ENCODE results near the gene DDAH1. TPM values are rescaled to one million over a fixed set of nuclear protein-coding genes. Genes with fewer than 3 reads are reported as not detected.

The DDAH1 gene
- total and polyA plus RNA-seq, 2 of the 4 experiments (the other 2 are of a cell fraction), result 78.0 to 94.5 TPM

DNA sequence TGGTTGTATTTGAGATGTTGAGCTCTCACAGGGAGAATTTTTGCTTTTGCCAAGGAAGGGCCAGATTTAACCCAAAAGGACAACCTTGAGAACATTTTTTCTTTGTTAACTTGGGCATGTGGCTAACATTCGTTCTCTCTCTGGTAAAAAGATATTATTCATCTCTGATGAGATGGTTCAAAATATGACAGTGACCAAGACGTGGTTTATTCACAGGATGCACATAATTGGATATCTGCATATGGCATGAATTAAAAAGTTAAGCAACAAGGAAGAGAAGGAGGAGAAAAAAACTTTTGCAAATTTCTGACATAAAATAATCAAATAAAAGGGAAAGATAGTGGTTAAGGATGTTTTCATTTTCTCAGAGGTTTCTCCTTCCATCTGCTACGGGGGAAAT, 145.5 kb downstream of the DDAH1 start:
- TF ChIP-seq CHD1 (IDR thresholded peaks at IDR 0.05; ENCODE audit: low read depth, low read length), result no peak
- intact Hi-C loops (cut with micrococcal nuclease), result no loop called here

More for the DNA sequence above, 145.5 kb downstream of the DDAH1 start:
- H4K8ac ChIP-seq (ENCODE audit: low read depth in 2 of 2, low read length in 2 of 2), result peak overlapping the region; percentile 24 to 97; a peak in 3 of 4 replicates
- DNase-seq, result no peak
- dilution Hi-C loops (cut with HindIII; ENCODE audit: low sequenced_read_pairs, unreplicated experiment), result no loop called here
- ATAC-seq (ENCODE audit: low read depth), result no peak
- peak overlapping the region; percentile 48; the same call in 1 of the 2 replicates for H3K23ac ChIP-seq (ENCODE audit: low read depth, low read length)
- peak overlapping the region; percentile 98 for H2BK5ac ChIP-seq (ENCODE audit: low read depth, low read length, poor library complexity, severe bottlenecking)
- H4K5ac ChIP-seq (ENCODE audit: low read depth, low read length), result peak overlapping the region; percentile 99; the same call in 1 of the 2 replicates
- no peak overlapping the region for H2AFZ ChIP-seq (replicated peaks; ENCODE audit: low read length, poor library complexity)
- peaks cover 8% of the 10 kb centered on the region; the same call in 1 of the 2 replicates for H3K36me3 ChIP-seq (ENCODE audit: control insufficient read depth, insufficient read depth, low read length)
- in situ Hi-C loops (cut with MboI; ENCODE audit: low sequenced_read_pairs), result no loop called here
- H3K9me1 ChIP-seq (ENCODE audit: insufficient read depth, low read length), result peaks cover 26% of the 10 kb centered on the region
- WGBS, 2 experiments (ENCODE audit: extremely low coverage in 2 of 2, insufficient read length in 1 of 2), result 80% methylated on average over 1 of the region's 3 CpGs; no CpG with 5 or more reads in 1 of the 2 experiments
- H2BK15ac ChIP-seq (ENCODE audit: low read depth, low read length), result peak overlapping the region; percentile 92; the same call in 1 of the 3 replicates
- H3K27me3 ChIP-seq (ENCODE audit: control insufficient read depth, insufficient read depth, low read length), result no peaks in the 10 kb centered on the region
- peak overlapping the region; percentile 46 for H3K56ac ChIP-seq (ENCODE audit: extremely low read depth, insufficient read depth, low read length)
- H3K4me1 ChIP-seq (ENCODE audit: control insufficient read depth, insufficient read depth, low read length), result peaks cover 27% of the 10 kb centered on the region
- no peaks in the 10 kb centered on the region for H4K20me1 ChIP-seq (ENCODE audit: insufficient read depth, low read length)
- H4K91ac ChIP-seq (ENCODE audit: insufficient read depth, low read depth, low read length), result peak overlapping the region; percentile 88; the same call in 1 of the 2 replicates
- no peak overlapping the region for H3K9ac ChIP-seq (ENCODE audit: low read depth, low read length)
- peak overlapping the region; percentile 94; the same call in 1 of the 2 replicates for H2BK20ac ChIP-seq (ENCODE audit: low read depth, low read length)
- H3K9me3 ChIP-seq (ENCODE audit: control insufficient read depth, insufficient read depth, low read length), result no peaks in the 10 kb centered on the region
- no TSS peak for BruUV-seq (replicated peaks)
- H2BK120ac ChIP-seq (ENCODE audit: low read depth, low read length), result peak overlapping the region; percentile 99
- peak overlapping the region; percentile 81; the same call in 1 of the 2 replicates for H3K18ac ChIP-seq (ENCODE audit: low read depth, low read length)
- 0 out of 2 replicates have a peak overlapping the region, but pooled peaks have one; percentile 12 for H2AK5ac ChIP-seq (ENCODE audit: low read depth, low read length)
- no peak overlapping the region for H3K4me2 ChIP-seq (ENCODE audit: low read depth, low read length)
- POLR2A ChIA-PET (ENCODE audit: unreplicated experiment), result no interaction called here
- H3K27ac ChIP-seq (ENCODE audit: insufficient read depth, low read length), result no peak overlapping the region
- peak overlapping the region; percentile 98 for H3K14ac ChIP-seq (replicated peaks; ENCODE audit: low read depth, low read length)
- H3K79me1 ChIP-seq (ENCODE audit: low read depth in 1 of 2, low read length in 2 of 2), result peaks cover 22 to 73% of the 10 kb centered on the region in 2 experiments
- no peak overlapping the region for H3K4me3 ChIP-seq (ENCODE audit: insufficient read depth, low read depth, low read length)
- peak overlapping the region; percentile 49; the same call in 1 of the 2 replicates for H3K4ac ChIP-seq (ENCODE audit: low read depth, low read length)
- CTCF ChIA-PET, result interaction anchor here (1.6 kb wide), 1 partner anchor 121 kb away, joined by 3 read pairs; no protein-coding TSS in a partner anchor
- H2AK9ac ChIP-seq (replicated peaks; ENCODE audit: low read depth, low read length, poor library complexity), result no peak overlapping the region
